CD8-positive, alpha-beta memory T cell (primary cell): ENCODE data around the gene LRRC8A. TPM values are rescaled to one million over a fixed set of nuclear protein-coding genes. Genes with fewer than 3 reads are reported as not detected.

Experiments
- CTCF ChIA-PET: fragments of 350-600 bp; sonication (Branson Sonifier 250); formaldehyde crosslinking; loops from one replicate; lab custom pipeline; 2021; ENCODE audit warnings: antibody characterized with exemption; lab: Charles Lee
- POLR2A ChIA-PET: fragments of 350-600 bp; sonication (Branson Sonifier 250); formaldehyde crosslinking; loops from one replicate; lab custom pipeline; 2021; ENCODE audit warnings: antibody characterized with exemption; lab: Charles Lee
- DNase-seq, 5 donors: peaks; one replicate each; pipeline versions ENCODE4 v3.0.0 to v3.0.0-alpha.2; 2020 to 2022; ENCODE audit warnings: mixed read lengths in 1 of 5
- H3K27ac ChIP-seq: one replicate; pipeline ENCODE4 v1.7.0; 2013; ENCODE audit warnings: low read depth, mild to moderate bottlenecking, low read length, moderate library complexity
- H3K27me3 ChIP-seq: 2 replicates; pipeline ENCODE4 v1.7.0; 2013; ENCODE audit warnings: low read length, mild to moderate bottlenecking; ENCODE audit not compliant: insufficient read depth, poor library complexity, severe bottlenecking
- H3K36me3 ChIP-seq: 2 replicates; pipeline ENCODE4 v1.7.0; 2013; ENCODE audit warnings: mild to moderate bottlenecking, low read length, moderate library complexity; ENCODE audit not compliant: insufficient read depth
- H3K4me1 ChIP-seq: 2 replicates; pipeline ENCODE4 v1.7.0; 2013; ENCODE audit warnings: mild to moderate bottlenecking, low read length, moderate library complexity; ENCODE audit not compliant: insufficient read depth
- H3K4me3 ChIP-seq: 2 replicates; pipeline ENCODE4 v1.7.0; 2013; ENCODE audit warnings: mild to moderate bottlenecking, low read length
- H3K9me3 ChIP-seq: 2 replicates; pipeline ENCODE4 v1.7.0; 2013; ENCODE audit warnings: mild to moderate bottlenecking, low read length
- H3K27ac Mint-ChIP-seq, 8 donors: one replicate each; pipeline ENCODE4 v1.8.0; 2020 to 2021; ENCODE audit warnings: mixed read lengths in 8 of 8, mild to moderate bottlenecking in 6 of 8, inconsistent platforms in 3 of 8, moderate library complexity in 3 of 8
- H3K27me3 Mint-ChIP-seq, 2 donors: one replicate each; pipeline ENCODE4 v1.8.0; 2020 to 2021; ENCODE audit warnings: mixed read lengths in 2 of 2, mild to moderate bottlenecking in 1 of 2, moderate library complexity in 1 of 2
- H3K36me3 Mint-ChIP-seq, 3 donors: one replicate each; pipeline ENCODE4 v1.8.0; 2020 to 2021; ENCODE audit warnings: mixed read lengths in 3 of 3, inconsistent platforms in 1 of 3, mild to moderate bottlenecking in 1 of 3
- H3K4me1 Mint-ChIP-seq, 3 donors: one replicate each; pipeline ENCODE4 v1.8.0; 2020 to 2021; ENCODE audit warnings: mixed read lengths in 3 of 3, inconsistent platforms in 1 of 3, mild to moderate bottlenecking in 1 of 3
- H3K4me3 Mint-ChIP-seq, 7 donors: one replicate each; pipeline ENCODE4 v1.8.0; 2020 to 2021; ENCODE audit warnings: mixed read lengths in 7 of 7, mild to moderate bottlenecking in 6 of 7, moderate library complexity in 4 of 7, inconsistent platforms in 2 of 7
- H3K9me3 Mint-ChIP-seq, 5 donors: one replicate each; pipeline ENCODE4 v1.8.0; 2020 to 2022; ENCODE audit warnings: mixed read lengths in 5 of 5, mild to moderate bottlenecking in 3 of 5, moderate library complexity in 2 of 5, inconsistent platforms in 1 of 5
- polyA plus RNA-seq: library from polyadenylated mRNA; unstranded; fragments of 300-500 nt; fragmentation: Illumina TruSeq; gene quantifications from one replicate; pipeline ENCODE4 v1.2.3, GENCODE V29; 2021
- total RNA-seq, 2 experiments: library from RNA; stranded (reverse); gene quantifications; one replicate each; pipeline ENCODE4 v1.2.3, GENCODE V29; 2021

LRRC8A gene
- total and polyA plus RNA-seq, 3 experiments from 2014 or later = 27.3 to 42.7 (median 27.6) TPM

DNA sequence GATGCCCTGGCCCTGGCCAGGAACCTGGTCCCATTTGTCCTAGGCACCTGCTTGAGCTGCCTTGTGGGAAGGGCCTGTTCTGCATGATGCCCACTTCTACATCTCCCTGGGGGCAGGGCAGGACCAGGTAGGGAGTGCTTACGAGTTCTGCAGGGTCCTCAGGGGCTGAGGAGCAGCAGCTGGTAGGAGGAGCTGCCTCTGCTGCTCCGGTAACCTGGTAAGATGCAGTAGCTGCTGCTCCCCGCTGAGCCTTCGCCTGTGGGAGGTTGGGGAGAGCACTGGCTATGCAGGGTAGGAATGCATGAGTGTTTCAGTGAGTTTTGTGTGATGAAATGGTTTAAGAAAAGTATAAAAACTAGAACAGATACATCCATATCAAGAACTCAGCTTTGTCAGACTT lies 13.6 kb downstream of the LRRC8A start:
- peak overlapping the region; percentile 62 to 91 (median 74) for H3K27ac Mint-ChIP-seq
- Histone ChIP-seq H3K36me3 (peaks cover 23% of the 10 kb centered on the region), H3K27me3 (no peaks in the 10 kb centered on the region), H3K4me1 (peaks cover 93% of the 10 kb centered on the region), H3K9me3 (no peaks in the 10 kb centered on the region), H3K27ac (no peak overlapping the region), H3K4me3 (no peak overlapping the region)
- no peaks in the 10 kb centered on the region for H3K27me3 Mint-ChIP-seq
- POLR2A ChIA-PET = interaction anchor here (0.6 to 1.2 kb wide), 3 partner anchors 13 to 1466 kb away, joined by 3 to 4 read pairs (median 3); partner anchors contain the start of genes KYAT1 and LRRC8A
- no peak for DNase-seq
- CTCF ChIA-PET = no interaction called here
- no peaks in the 10 kb centered on the region for H3K9me3 Mint-ChIP-seq
- peak overlapping the region in 1 of 7 donors; percentile 41 for H3K4me3 Mint-ChIP-seq
- peaks cover 60 to 84% (median 70%) of the 10 kb centered on the region in 3 donors for H3K4me1 Mint-ChIP-seq
- peaks cover 0 to 42% (median 11%) of the 10 kb centered on the region in 3 donors for H3K36me3 Mint-ChIP-seq

DNA sequence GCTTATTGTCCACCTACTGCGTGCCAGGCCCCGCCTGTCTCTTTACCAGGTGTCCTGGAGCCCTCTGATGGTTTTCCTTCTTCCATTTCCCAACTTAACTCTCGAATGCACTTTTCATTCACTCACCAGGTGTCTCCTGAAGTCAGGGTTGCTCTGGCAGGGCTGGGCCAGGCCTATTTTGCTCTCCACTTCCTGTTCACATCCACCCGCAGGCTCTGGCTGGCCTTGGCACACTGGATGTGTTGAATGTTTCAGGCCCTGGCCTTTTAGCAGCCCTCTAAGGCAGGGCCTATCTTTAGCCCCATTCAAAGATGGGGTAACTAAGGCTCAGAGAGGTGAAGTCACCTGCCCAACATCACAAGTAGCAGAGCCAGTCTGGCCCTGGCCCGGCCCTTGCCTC lies 16.4 kb downstream of the LRRC8A start:
- peak overlapping the region; percentile 10 for H3K4me3 ChIP-seq
- peaks cover 99% of the 10 kb centered on the region for H3K4me1 ChIP-seq
- Mint-ChIP-seq H3K27me3 (no peaks in the 10 kb centered on the region), H3K9me3 (no peaks in the 10 kb centered on the region), H3K4me3 (peak overlapping the region in 4 of 7 donors; percentile 16 to 52 (median 38)), H3K27ac (peak overlapping the region; percentile 74 to 98 (median 92)), H3K4me1 (peaks cover 67 to 88% (median 81%) of the 10 kb centered on the region in 3 donors), H3K36me3 (peaks cover 0 to 29% (median 9%) of the 10 kb centered on the region in 3 donors)
- H3K27me3 ChIP-seq = no peaks in the 10 kb centered on the region
- no peaks in the 10 kb centered on the region for H3K9me3 ChIP-seq
- POLR2A ChIA-PET = interaction anchor here (0.7 kb wide), 1 partner anchor 908 kb away, joined by 3 read pairs; no protein-coding TSS in a partner anchor
- H3K27ac ChIP-seq = no peak overlapping the region
- H3K36me3 ChIP-seq = peaks cover 14% of the 10 kb centered on the region
- CTCF ChIA-PET = interaction anchor here (1.2 kb wide), 1 partner anchor 29 kb away, joined by 3 read pairs; no protein-coding TSS in a partner anchor
- no peak for DNase-seq

DNA sequence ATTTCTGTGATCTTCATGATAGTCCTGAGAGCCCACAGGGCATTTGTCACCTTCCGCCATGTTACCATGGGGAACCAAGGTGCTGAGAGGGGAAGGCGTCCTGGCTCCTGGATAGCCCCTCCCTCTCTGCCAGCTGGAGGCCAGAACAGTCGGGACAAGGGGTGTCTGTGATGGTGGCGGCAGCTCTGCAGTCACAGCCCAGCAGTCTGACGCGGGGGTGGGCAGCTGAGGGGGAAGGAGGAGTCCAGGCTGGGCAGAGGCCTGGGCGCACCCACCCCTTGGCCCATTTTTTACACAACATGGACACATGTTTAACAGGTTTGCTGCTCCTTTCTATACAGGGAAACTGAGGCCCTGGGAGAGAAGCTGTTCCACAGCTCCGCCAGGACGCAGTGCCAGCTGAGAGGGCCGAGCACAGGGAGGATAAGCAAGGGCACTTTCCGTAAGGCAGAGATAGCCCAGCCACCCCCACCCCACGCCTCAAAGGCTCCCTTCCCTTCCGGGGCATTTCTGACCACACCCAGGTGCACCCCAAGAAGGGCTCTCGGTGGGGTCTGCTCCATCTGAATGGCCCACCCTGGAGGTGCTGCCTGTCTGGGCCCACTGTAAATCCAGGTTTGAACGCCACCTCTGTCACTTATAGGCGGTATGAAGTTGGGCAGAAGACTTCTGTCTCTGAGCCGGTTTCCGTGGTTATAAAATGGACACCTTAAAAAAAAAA lies 17.1 kb downstream of the LRRC8A start:
- CTCF ChIA-PET = interaction anchor here (2.2 kb wide), 1 partner anchor 29 kb away, joined by 6 read pairs; no protein-coding TSS in a partner anchor
- Mint-ChIP-seq H3K36me3 (peaks cover 0 to 25% (median 7%) of the 10 kb centered on the region in 3 donors), H3K27ac (peak overlapping the region; percentile 91 to 98 (median 94)), H3K4me3 (peak overlapping the region; percentile 10 to 64 (median 57)), H3K27me3 (no peaks in the 10 kb centered on the region), H3K4me1 (peaks cover 66 to 89% (median 81%) of the 10 kb centered on the region in 3 donors), H3K9me3 (no peaks in the 10 kb centered on the region)
- peaks cover 98% of the 10 kb centered on the region for H3K4me1 ChIP-seq
- H3K27me3 ChIP-seq = no peaks in the 10 kb centered on the region
- POLR2A ChIA-PET = no interaction called here
- peak overlapping the region; percentile 35 for H3K27ac ChIP-seq
- H3K9me3 ChIP-seq = no peaks in the 10 kb centered on the region
- H3K4me3 ChIP-seq = peak overlapping the region; percentile 10
- H3K36me3 ChIP-seq = peaks cover 10% of the 10 kb centered on the region
- DNase-seq = no peak

DNA sequence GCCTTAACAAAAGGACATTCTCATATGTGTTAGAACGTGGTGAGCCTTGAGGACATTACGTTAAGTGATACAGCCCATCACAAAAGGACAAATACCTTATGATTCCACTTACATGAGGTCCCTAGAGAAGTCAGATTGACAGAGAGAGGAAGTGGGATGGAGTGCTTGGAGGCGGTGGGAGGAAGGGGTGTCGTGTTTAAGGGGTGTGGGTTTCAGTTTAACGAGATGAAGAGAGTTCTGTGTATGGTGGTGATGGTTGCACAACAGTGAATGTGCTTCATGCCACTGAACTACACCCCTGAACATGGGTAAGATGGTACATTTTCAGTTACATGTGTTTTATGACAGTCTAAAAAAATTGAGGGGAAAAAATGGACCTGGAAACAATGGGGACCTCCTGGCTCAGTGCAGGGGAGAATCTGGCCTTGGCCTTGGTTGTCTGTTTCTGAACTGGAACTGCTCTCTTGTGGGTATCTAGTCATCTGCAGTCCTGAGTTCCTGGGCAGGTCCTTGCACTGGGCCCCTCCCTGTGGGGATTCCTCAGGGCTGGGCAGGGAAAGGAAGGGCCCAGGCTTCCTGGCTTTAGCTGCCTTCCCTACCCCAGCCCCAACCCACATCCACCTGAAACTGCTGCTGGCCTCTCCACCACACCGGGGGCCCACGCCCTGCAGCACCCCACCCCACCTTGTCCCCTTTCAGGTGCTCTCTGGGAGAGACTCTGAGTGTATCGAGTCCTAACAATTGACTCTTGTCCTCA lies 17.8 kb downstream of the LRRC8A start:
- no peaks in the 10 kb centered on the region for H3K9me3 Mint-ChIP-seq
- H3K4me3 ChIP-seq = no peak overlapping the region
- peaks cover 94% of the 10 kb centered on the region for H3K4me1 ChIP-seq
- H3K9me3 ChIP-seq = no peaks in the 10 kb centered on the region
- H3K36me3 ChIP-seq = peaks cover 10% of the 10 kb centered on the region
- CTCF ChIA-PET = interaction anchor here (2.2 to 5.4 kb wide), 2 partner anchors 18 to 29 kb away, joined by 6 to 28 read pairs; partner anchors contain the start of genes KYAT1 and LRRC8A
- H3K4me1 Mint-ChIP-seq = peaks cover 68 to 89% (median 80%) of the 10 kb centered on the region in 3 donors
- H3K27ac Mint-ChIP-seq = peak overlapping the region; percentile 91 to 98 (median 94)
- no peaks in the 10 kb centered on the region for H3K27me3 ChIP-seq
- H3K4me3 Mint-ChIP-seq = peak overlapping the region; percentile 50 to 65 (median 61)
- no peaks in the 10 kb centered on the region for H3K27me3 Mint-ChIP-seq
- POLR2A ChIA-PET = interaction anchor here (0.7 kb wide), 1 partner anchor 210 kb away, joined by 3 read pairs; no protein-coding TSS in a partner anchor
- H3K27ac ChIP-seq = peak overlapping the region; percentile 35
- peaks cover 0 to 25% (median 7%) of the 10 kb centered on the region in 3 donors for H3K36me3 Mint-ChIP-seq
- peak in 1 of 5 donors; percentile 44 for DNase-seq

DNA sequence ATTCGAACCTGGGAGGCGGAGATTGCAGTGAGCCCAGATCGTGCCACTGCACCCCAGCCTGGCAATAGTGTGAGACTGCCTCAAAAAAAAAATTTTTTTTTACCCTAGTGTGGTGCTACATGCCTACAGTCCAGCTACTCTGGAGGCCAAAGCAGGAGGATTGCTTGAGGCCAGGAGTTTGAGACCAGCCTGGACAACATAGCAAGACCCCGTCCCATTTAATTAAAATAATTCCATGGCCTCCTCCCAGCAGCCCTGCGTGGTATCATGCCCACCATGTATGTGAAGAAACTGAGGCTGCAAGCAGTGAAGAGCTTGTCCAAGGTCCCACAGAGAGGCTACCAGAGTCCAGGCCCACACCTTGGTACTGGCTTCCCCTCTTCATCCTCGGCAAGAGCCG lies 19.4 kb downstream of the LRRC8A start:
- H3K4me3 ChIP-seq = peak overlapping the region; percentile 63
- CTCF ChIA-PET = interaction anchor here (1.1 to 5.4 kb wide), 3 partner anchors 20 to 83 kb away, joined by 3 to 28 read pairs (median 6); partner anchors contain the start of genes ENDOG, KYAT1 and LRRC8A
- no peaks in the 10 kb centered on the region for H3K9me3 ChIP-seq
- peak overlapping the region in 3 of 7 donors; percentile 19 to 84 (median 78) for H3K4me3 Mint-ChIP-seq
- POLR2A ChIA-PET = no interaction called here
- H3K27me3 ChIP-seq = no peaks in the 10 kb centered on the region
- peaks cover 78% of the 10 kb centered on the region for H3K4me1 ChIP-seq
- peaks cover 57 to 83% (median 64%) of the 10 kb centered on the region in 3 donors for H3K4me1 Mint-ChIP-seq
- no peaks in the 10 kb centered on the region for H3K27me3 Mint-ChIP-seq
- no peaks in the 10 kb centered on the region for H3K9me3 Mint-ChIP-seq
- DNase-seq = no peak
- H3K36me3 ChIP-seq = peaks cover 10% of the 10 kb centered on the region
- H3K27ac ChIP-seq = no peak overlapping the region
- peaks cover 0 to 13% (median 3%) of the 10 kb centered on the region in 3 donors for H3K36me3 Mint-ChIP-seq
- H3K27ac Mint-ChIP-seq = peak overlapping the region in 7 of 8 donors; percentile 91 to 99 (median 98)

DNA sequence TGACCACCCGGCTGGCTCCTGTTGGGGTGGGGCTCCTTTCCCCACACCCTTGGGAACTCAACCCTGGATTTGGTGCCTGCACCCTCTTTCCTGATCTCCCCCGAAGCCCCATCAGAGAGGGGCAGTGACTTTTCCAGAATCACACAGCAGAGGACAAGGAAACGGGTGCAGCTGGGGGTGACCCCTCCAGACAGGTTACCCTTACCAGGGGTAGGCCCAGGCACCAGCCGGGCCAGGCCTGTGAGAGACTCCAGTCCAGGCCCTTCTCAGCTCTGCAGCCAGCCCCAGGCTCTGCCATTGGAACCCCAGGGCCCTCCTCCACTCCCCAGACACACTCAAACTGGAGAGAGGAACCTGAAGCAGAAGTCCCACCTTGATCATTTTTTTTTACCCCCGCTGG lies 19.9 kb downstream of the LRRC8A start:
- Histone ChIP-seq H3K4me1 (peaks cover 73% of the 10 kb centered on the region), H3K27me3 (no peaks in the 10 kb centered on the region), H3K4me3 (peak overlapping the region; percentile 63), H3K27ac (peak overlapping the region; percentile 73), H3K36me3 (peaks cover 7% of the 10 kb centered on the region), H3K9me3 (no peaks in the 10 kb centered on the region)
- no peaks in the 10 kb centered on the region for H3K9me3 Mint-ChIP-seq
- no peaks in the 10 kb centered on the region for H3K27me3 Mint-ChIP-seq
- peaks cover 0 to 14% (median 3%) of the 10 kb centered on the region in 3 donors for H3K36me3 Mint-ChIP-seq
- ChIA-PET CTCF (interaction anchor here (0.6 to 5.4 kb wide), 4 partner anchors 20 to 744 kb away, joined by 3 to 28 read pairs (median 6); partner anchors contain the start of genes KYAT1 and LRRC8A), POLR2A (interaction anchor here (0.5 kb wide), 1 partner anchor 26 kb away, joined by 4 read pairs; no protein-coding TSS in a partner anchor)
- peaks cover 58 to 82% (median 63%) of the 10 kb centered on the region in 3 donors for H3K4me1 Mint-ChIP-seq
- H3K4me3 Mint-ChIP-seq = peak overlapping the region; percentile 72 to 87 (median 82)
- peak overlapping the region; percentile 91 to 99 (median 98) for H3K27ac Mint-ChIP-seq
- peak in 1 of 5 donors; percentile 21 for DNase-seq

DNA sequence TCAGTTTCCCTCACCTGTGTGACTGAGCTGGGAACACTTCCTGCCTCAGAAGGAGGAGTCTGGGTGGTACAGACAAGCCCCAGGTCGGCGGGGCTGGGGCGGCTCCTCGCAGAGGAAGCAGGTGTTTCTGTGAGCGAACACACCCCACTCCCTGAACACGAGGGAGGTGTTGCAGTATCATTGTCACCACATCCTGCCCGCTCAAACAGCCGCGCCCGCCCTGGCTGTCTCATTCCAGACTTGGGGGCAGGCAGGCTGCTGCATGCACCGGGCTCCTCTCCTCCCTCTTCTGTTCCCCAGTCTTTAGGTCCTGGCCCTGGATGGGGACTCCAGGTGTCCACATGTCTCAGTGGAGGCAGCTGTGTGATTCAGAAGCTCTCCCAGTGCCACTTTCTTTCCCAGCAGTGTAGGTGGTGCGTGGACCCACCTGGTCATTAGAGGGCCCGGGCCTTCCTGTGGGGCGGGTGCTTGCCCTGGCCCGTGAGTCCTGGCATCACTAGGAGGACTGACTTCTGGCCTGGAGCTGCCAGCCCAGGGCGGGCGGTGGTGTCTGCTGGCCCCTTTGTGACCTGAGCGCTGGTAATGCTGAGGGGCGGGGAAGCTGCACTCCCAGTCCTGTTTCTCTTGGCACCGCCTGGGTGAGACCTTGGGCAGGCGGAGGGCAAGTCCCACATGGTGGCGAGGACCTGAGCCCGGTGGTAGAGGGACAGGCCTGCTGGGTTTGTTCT lies 20.6 kb downstream of the LRRC8A start:
- no peaks in the 10 kb centered on the region for H3K27me3 Mint-ChIP-seq
- H3K4me3 Mint-ChIP-seq = peak overlapping the region; percentile 72 to 87 (median 82)
- Histone ChIP-seq H3K9me3 (no peaks in the 10 kb centered on the region), H3K4me3 (peak overlapping the region; percentile 63), H3K36me3 (peaks cover 4% of the 10 kb centered on the region), H3K4me1 (peaks cover 67% of the 10 kb centered on the region), H3K27ac (peak overlapping the region; percentile 73), H3K27me3 (no peaks in the 10 kb centered on the region)
- DNase-seq = peak; percentile 71 to 93 (median 86)
- H3K36me3 Mint-ChIP-seq = peaks cover 2 to 17% (median 4%) of the 10 kb centered on the region in 3 donors
- H3K9me3 Mint-ChIP-seq = no peaks in the 10 kb centered on the region
- CTCF ChIA-PET = interaction anchor here (0.6 to 5.4 kb wide), 4 partner anchors 21 to 744 kb away, joined by 3 to 28 read pairs (median 6); partner anchors contain the start of genes KYAT1 and LRRC8A
- POLR2A ChIA-PET = interaction anchor here (0.5 kb wide), 2 partner anchors 25 to 87 kb away, joined by 4 read pairs; no protein-coding TSS in a partner anchor
- H3K4me1 Mint-ChIP-seq = peaks cover 57 to 84% (median 60%) of the 10 kb centered on the region in 3 donors
- peak overlapping the region; percentile 91 to 99 (median 98) for H3K27ac Mint-ChIP-seq
